Ecto neural progenitor cell (in vitro differentiated cells): ENCODE measurements around the gene WASF2.
"Not testable (repeated sequence)": the region's sequence is repeated elsewhere in the genome, so short reads cannot be mapped to it uniquely, and the experiment has no call there.

Experiments used
- DNase-seq: peaks from one replicate; pipeline ENCODE4 v3.0.0-alpha.2; 2018; ENCODE audit warnings: low spot score

WASF2 gene

GRCh38 chr1:27454610-27455009 is 35.4 kb downstream of the WASF2 start:
- no peak for DNase-seq

GRCh38 chr1:27451343-27451742 is 38.6 kb downstream of the WASF2 start:
- DNase-seq: no peak

GRCh38 chr1:27448982-27449381 is 41.0 kb downstream of the WASF2 start:
- DNase-seq: no peak

GRCh38 chr1:27447883-27448282 is 42.1 kb downstream of the WASF2 start:
- no peak for DNase-seq

- no peak for DNase-seq
Measured at GRCh38 chr1:27447399-27447798, 42.6 kb downstream of the WASF2 start.

GRCh38 chr1:27446496-27447020 is 43.4 kb downstream of the WASF2 start:
- DNase-seq: no peak

GRCh38 chr1:27445177-27445936 is 44.6 kb downstream of the WASF2 start:
- DNase-seq: no peak

GRCh38 chr1:27444632-27445031 is 45.3 kb downstream of the WASF2 start:
- DNase-seq: no peak

GRCh38 chr1:27439150-27439549 is 50.8 kb downstream of the WASF2 start:
- DNase-seq: no peak

- DNase-seq: no peak
Measured at GRCh38 chr1:27438621-27439061, 51.3 kb downstream of the WASF2 start.

GRCh38 chr1:27436204-27437159 is 53.5 kb downstream of the WASF2 start:
- no peak for DNase-seq

GRCh38 chr1:27435566-27436203 is 54.3 kb downstream of the WASF2 start:
- no peak for DNase-seq

GRCh38 chr1:27433706-27434105 is 56.3 kb downstream of the WASF2 start:
- DNase-seq: no peak

GRCh38 chr1:27432725-27433124 is 57.2 kb downstream of the WASF2 start:
- not testable (repeated sequence) for DNase-seq

GRCh38 chr1:27431601-27431940 is 58.4 kb downstream of the WASF2 start:
- no peak for DNase-seq

GRCh38 chr1:27430903-27431600 is 58.9 kb downstream of the WASF2 start:
- DNase-seq: no peak

- no peak for DNase-seq
Measured at GRCh38 chr1:27429029-27429425, 60.9 kb downstream of the WASF2 start.

- no peak for DNase-seq
Measured at GRCh38 chr1:27428316-27429028, 61.5 kb downstream of the WASF2 start.

- no peak for DNase-seq
Measured at GRCh38 chr1:27427816-27428315, 62.1 kb downstream of the WASF2 start.

GRCh38 chr1:27427329-27427728 is 62.6 kb downstream of the WASF2 start:
- DNase-seq: no peak

- no peak for DNase-seq
Measured at GRCh38 chr1:27423709-27424108, 66.3 kb downstream of the WASF2 start.
